Measurements from ENCODE around the gene PRR23A.
"Not testable (repeated sequence)": the region's sequence is repeated elsewhere in the genome, so short reads cannot be mapped to it uniquely, and the experiment has no call there.

The PRR23A gene

GRCh38 chr3:139006051-139006716, at the start of gene PRR23A:
Gene PRR23A, minus strand, starts transcription at chr3:139006268. Its CDS starts 0 bp downstream, at chr3:139006268.
- no peak for DNase-seq

- no peak for DNase-seq
These were observed 46.9 kb upstream of the PRR23A start for GRCh38 chr3:139052802-139053600.

GRCh38 chr3:139044366-139045210, 38.5 kb upstream of the PRR23A start, which contains the start of gene PRR23C:
Gene PRR23C, minus strand, starts transcription at chr3:139044892. Its CDS starts 272 bp downstream, at chr3:139044620.
- no peak for DNase-seq

GRCh38 chr3:139043554-139044365, 37.7 kb upstream of the PRR23A start:
- DNase-seq: no peak

GRCh38 chr3:139037478-139037877, 31.4 kb upstream of the PRR23A start:
- DNase-seq: no peak

GRCh38 chr3:139032326-139033002, 26.4 kb upstream of the PRR23A start:
- no peak for DNase-seq

- DNase-seq: not testable (repeated sequence)
These were observed 24.5 kb upstream of the PRR23A start for GRCh38 chr3:139030576-139030975.

GRCh38 chr3:139024968-139025367, 18.9 kb upstream of the PRR23A start:
- DNase-seq: no peak

- no peak for DNase-seq
These were observed 14.8 kb upstream of the PRR23A start, which contains the start of gene PRR23B for GRCh38 chr3:139020868-139021234. Gene PRR23B, minus strand, starts transcription at chr3:139020926. Its CDS starts 265 bp downstream, at chr3:139020661.

- no peak for DNase-seq
These were observed 14.2 kb upstream of the PRR23A start for GRCh38 chr3:139020036-139020867.

GRCh38 chr3:139016430-139017048, 10.5 kb upstream of the PRR23A start:
- DNase-seq: no peak

- no peak for DNase-seq
These were observed 593 bp downstream of the PRR23A start for GRCh38 chr3:139005356-139005993.

- DNase-seq: no peak
These were observed 10.4 kb downstream of the PRR23A start for GRCh38 chr3:138995706-138996105.

GRCh38 chr3:138987181-138987580, 18.9 kb downstream of the PRR23A start:
- DNase-seq: no peak

- DNase-seq: no peak
These were observed 20.1 kb downstream of the PRR23A start for GRCh38 chr3:138985932-138986331.

- DNase-seq: no peak
These were observed 21.3 kb downstream of the PRR23A start for GRCh38 chr3:138984816-138985215.

- DNase-seq: no peak
These were observed 30.0 kb downstream of the PRR23A start for GRCh38 chr3:138976047-138976446.

- no peak for DNase-seq
These were observed 30.7 kb downstream of the PRR23A start for GRCh38 chr3:138975351-138975750.

- DNase-seq: no peak
These were observed 31.6 kb downstream of the PRR23A start for GRCh38 chr3:138974462-138974861.

- DNase-seq: no peak
These were observed 33.1 kb downstream of the PRR23A start for GRCh38 chr3:138972941-138973340.
